Loucy (cell line): ENCODE results near the gene ACCS.

ENCODE experiments used
- EZH2phosphoT487 ChIP-seq: fragments of 200-600 bp; IDR thresholded peaks from 2 replicates; pipeline ENCODE4 v1.6.1; 2018; ENCODE audit warnings: antibody characterized with exemption, mild to moderate bottlenecking, moderate library complexity, borderline replicate concordance
- TF ChIP-seq, protein P1 (sequence below): fragments of 200-600 bp; sonication (generic); conservative IDR thresholded peaks from 2 replicates; pipeline ENCODE4 v1.5.1; 2014; ENCODE audit warnings: mild to moderate bottlenecking, antibody characterized with exemption, low read length

DNA sequence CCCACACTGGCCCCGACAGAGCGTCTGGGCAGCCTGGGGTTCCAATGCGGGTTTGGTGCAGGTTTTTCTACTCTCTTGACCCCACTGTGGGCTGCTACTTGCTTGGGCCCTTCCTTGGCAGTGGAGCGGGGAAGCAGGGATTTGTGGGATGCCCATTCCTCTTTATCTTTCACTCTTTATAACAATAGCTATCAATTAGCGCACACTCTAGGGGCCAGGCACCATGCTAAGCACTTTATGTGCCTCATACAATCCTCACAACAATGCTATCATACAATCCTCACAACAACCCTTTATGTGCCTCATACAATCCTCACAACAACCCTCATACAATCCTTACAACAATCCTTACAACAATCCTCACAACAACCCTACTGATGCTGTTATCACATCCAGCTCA lies 12.7 kb downstream of the ACCS start:
- TF ChIP-seq, protein P1, sequence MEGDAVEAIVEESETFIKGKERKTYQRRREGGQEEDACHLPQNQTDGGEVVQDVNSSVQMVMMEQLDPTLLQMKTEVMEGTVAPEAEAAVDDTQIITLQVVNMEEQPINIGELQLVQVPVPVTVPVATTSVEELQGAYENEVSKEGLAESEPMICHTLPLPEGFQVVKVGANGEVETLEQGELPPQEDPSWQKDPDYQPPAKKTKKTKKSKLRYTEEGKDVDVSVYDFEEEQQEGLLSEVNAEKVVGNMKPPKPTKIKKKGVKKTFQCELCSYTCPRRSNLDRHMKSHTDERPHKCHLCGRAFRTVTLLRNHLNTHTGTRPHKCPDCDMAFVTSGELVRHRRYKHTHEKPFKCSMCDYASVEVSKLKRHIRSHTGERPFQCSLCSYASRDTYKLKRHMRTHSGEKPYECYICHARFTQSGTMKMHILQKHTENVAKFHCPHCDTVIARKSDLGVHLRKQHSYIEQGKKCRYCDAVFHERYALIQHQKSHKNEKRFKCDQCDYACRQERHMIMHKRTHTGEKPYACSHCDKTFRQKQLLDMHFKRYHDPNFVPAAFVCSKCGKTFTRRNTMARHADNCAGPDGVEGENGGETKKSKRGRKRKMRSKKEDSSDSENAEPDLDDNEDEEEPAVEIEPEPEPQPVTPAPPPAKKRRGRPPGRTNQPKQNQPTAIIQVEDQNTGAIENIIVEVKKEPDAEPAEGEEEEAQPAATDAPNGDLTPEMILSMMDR = no peak
- no peak for TF ChIP-seq EZH2phosphoT487
